Islet of Langerhans (tissue), 1 donor: ENCODE data around the gene GFPT2.
"Not testable (repeated sequence)": the region's sequence is repeated elsewhere in the genome, so short reads cannot be mapped to it uniquely, and the experiment has no call there.

ENCODE experiments used
- FAIRE-seq: peaks from one replicate; lab custom pipeline; 2011; peaks lifted over from hg19 to GRCh38; lab: Jason Lieb, UNC

GFPT2 gene

GRCh38 chr5:180304016-180304292 is 49.2 kb downstream of the GFPT2 start:
- FAIRE-seq: no peak

GRCh38 chr5:180303226-180304015 is 49.7 kb downstream of the GFPT2 start:
- FAIRE-seq: no peak

- no peak for FAIRE-seq
These were observed 50.9 kb downstream of the GFPT2 start for GRCh38 chr5:180302256-180302655.

GRCh38 chr5:180301253-180301652 is 51.9 kb downstream of the GFPT2 start:
- FAIRE-seq: no peak

GRCh38 chr5:180299526-180299925 is 53.6 kb downstream of the GFPT2 start:
- FAIRE-seq: no peak

- FAIRE-seq: not testable (repeated sequence)
These were observed 54.1 kb downstream of the GFPT2 start for GRCh38 chr5:180299014-180299413.

- FAIRE-seq: no peak
These were observed 55.4 kb downstream of the GFPT2 start for GRCh38 chr5:180297587-180298282.

GRCh38 chr5:180296771-180297170 is 56.4 kb downstream of the GFPT2 start:
- no peak for FAIRE-seq

- FAIRE-seq: no peak
These were observed 58.1 kb downstream of the GFPT2 start for GRCh38 chr5:180294913-180295555.

GRCh38 chr5:180294411-180294810 is 58.7 kb downstream of the GFPT2 start:
- no peak for FAIRE-seq

- no peak for FAIRE-seq
These were observed 60.9 kb downstream of the GFPT2 start, which contains the start of gene MAPK9 for GRCh38 chr5:180291943-180292831. Gene MAPK9, minus strand, starts transcription at chr5:180292083. Its CDS starts 11,522 bp downstream, at chr5:180280561.

GRCh38 chr5:180291234-180291940 is 61.7 kb downstream of the GFPT2 start:
- no peak for FAIRE-seq

- no peak for FAIRE-seq
These were observed 62.4 kb downstream of the GFPT2 start for GRCh38 chr5:180290568-180291233.

- FAIRE-seq: no peak
These were observed 63.2 kb downstream of the GFPT2 start for GRCh38 chr5:180289966-180290365.

- FAIRE-seq: no peak
These were observed 63.7 kb downstream of the GFPT2 start for GRCh38 chr5:180289433-180289832.

GRCh38 chr5:180287868-180288267 is 65.3 kb downstream of the GFPT2 start:
- FAIRE-seq: no peak

- FAIRE-seq: no peak
These were observed 65.7 kb downstream of the GFPT2 start for GRCh38 chr5:180287404-180287803.

GRCh38 chr5:180284149-180284548 is 69.0 kb downstream of the GFPT2 start:
- no peak for FAIRE-seq

GRCh38 chr5:180283026-180283615 is 70.0 kb downstream of the GFPT2 start:
- FAIRE-seq: no peak

GRCh38 chr5:180282281-180282680 is 70.9 kb downstream of the GFPT2 start:
- FAIRE-seq: no peak

GRCh38 chr5:180281706-180282105 is 71.4 kb downstream of the GFPT2 start:
- FAIRE-seq: no peak
